Smooth muscle cell of the brain vasculature (primary cell): Measurements from ENCODE around the gene SIRT1.
A peak's percentile ranks its signal among the peaks of the same experiment; 100 is the strongest.
"Not testable (repeated sequence)": the region's sequence is repeated elsewhere in the genome, so short reads cannot be mapped to it uniquely, and the experiment has no call there.

Experiments
- DNase-seq: peaks from one replicate; pipeline ENCODE4 v3.0.0-alpha.2; 2012; ENCODE audit warnings: low read depth, low spot score

SIRT1 gene

GRCh38 chr10:67884313-67884841, at the start of gene SIRT1:
Gene SIRT1 (plus strand): TSS chr10:67884656. CDS start chr10:67884722, 66 bp downstream.
- peak; percentile 87 for DNase-seq

- DNase-seq: not testable (repeated sequence)
These were observed 48.7 kb upstream of the SIRT1 start for GRCh38 chr10:67835541-67836394.

DNA sequence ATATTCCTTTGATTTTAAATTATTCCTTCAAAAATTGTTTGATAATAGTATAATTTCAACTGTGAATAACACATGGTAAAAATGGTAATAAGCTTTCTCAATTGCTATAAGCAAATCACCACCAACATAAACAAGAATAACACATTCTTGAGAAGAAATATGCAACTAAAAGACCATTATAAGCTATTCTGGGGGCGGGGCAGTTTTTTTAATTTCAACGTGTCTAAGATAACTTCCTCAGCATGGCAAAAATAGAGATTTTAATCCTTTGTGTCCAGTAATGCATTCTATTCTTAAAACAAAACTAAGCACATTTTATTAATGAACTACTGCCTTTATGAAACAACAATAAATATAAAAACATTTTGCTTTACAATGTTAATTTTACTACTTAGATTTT, 48.0 kb upstream of the SIRT1 start:
- no peak for DNase-seq

GRCh38 chr10:67836972-67837371, 47.5 kb upstream of the SIRT1 start:
- no peak for DNase-seq

DNA sequence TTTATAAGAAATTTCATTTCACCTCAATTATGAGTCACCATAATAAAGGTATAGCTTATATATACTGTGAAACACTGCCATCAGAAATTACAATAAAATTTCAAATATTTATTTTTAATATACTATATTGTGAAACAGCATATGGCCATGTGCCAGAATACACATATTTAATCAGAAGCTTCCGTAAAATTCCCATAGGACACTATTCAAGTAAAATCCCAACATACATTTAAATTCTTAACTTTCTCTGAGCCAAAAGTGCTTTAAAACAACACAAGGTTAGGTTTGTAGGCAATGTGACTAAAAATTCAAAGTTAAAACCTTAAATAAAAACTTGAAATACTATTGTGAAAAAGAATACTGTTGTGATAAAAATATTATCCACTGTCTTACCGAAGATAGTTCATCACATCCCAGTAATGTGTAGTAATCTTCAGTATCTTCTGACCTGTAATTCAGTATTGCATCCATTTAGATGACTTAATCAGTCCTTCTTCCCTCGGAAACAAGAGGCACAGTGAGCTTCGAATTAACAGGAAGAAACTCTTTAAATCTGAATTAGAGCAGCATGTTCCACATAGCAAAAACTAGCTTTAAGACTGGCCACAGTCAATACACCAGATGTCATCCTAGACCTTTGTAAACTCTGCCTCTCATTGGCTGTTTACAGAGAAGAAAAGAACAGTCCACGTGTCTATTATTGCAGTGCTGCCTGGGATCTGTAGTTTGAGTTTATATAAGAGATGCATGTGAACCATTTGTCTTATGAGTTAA, 46.7 kb upstream of the SIRT1 start, which contains the start of gene DNAJC12:
DNAJC12 (minus strand) TSS at position 648 of the 774 bp plus-strand sequence; CDS start at position 471, 177 bp downstream.
- DNase-seq: peak; percentile 36

- DNase-seq: not testable (repeated sequence)
These were observed 44.9 kb upstream of the SIRT1 start for GRCh38 chr10:67839511-67839910.

DNA sequence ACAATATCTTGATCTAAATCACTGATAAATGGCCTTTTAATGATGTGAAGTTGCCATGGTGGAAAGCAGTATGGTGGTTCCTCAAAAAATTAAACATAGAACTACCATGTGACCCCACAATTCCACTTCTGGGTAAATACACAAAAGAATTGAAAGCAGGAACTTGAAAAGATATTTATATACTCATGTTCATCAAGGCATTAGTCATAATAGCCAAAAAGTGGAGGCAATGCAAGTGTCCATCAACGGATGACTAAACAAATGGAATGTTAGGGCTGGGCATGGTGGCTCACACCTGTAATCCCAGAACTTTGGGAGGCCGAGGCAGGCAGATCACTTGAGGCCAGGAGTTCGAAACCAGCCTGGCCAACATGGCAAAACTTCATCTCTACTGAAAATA, 44.5 kb upstream of the SIRT1 start:
- DNase-seq: no peak

DNA sequence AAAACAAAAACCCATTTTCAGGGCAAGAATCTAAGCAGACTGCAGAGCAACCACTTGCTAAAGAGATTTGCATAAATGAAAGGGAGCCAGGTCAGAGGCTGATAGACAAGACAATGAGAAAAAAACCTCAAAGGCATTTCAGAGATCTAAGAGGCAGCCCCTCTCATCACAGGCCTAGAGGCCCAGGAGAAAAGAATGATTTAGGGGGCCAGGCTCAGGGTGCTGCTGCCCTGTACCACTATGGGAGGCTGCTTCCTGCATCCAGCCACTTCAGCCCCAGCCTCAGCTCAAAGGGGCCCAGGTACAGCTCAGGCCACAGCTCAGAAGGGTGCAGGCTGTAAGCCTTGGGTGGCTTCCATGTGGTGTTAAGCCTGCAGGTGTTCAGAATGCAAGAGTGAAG, 42.7 kb upstream of the SIRT1 start:
- no peak for DNase-seq

DNA sequence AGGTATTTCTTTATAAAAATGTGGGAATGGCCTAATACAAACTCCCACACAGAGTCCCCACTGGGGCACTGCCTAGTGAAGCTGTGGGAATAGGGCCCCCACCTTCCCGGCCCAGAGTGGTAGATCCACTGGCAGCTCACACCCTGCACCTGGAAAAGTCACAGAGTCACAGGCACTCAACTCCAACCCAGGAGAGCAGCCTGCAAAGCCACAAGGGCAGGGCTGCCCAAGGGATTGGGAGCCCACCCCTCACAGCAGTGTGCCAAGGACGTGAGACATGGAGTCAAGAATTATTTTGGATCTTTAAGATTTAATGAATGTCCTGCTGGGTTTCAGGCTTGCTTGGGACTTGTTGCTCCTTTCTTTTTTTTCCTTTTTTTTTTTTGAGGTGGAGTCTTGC, 41.2 kb upstream of the SIRT1 start:
- DNase-seq: no peak

GRCh38 chr10:67849331-67850011, 35.0 kb upstream of the SIRT1 start:
- peak; percentile 89 for DNase-seq

- DNase-seq: no peak
These were observed 33.3 kb upstream of the SIRT1 start for GRCh38 chr10:67851186-67851585.

DNA sequence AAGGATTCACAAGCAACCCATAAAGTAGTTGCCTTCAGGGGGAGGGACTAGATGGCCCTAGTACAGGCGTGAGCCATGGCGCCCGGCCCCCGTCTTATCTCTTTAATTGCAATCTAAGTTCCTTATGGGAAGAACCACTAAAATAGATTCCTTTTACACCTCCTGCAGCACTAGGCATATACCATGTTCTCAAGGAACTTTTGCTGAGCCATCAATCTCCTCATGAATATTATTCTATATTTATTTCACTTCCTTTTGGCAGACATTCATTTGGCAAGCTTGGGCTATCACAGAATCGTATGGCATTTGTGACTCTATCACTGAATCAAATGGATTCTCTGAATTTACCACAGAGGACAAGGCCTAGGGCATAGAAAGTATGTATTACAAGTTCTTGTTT, 31.7 kb upstream of the SIRT1 start:
- DNase-seq: no peak

- no peak for DNase-seq
These were observed 30.9 kb upstream of the SIRT1 start for GRCh38 chr10:67853512-67853911.

GRCh38 chr10:67858971-67859370, 25.5 kb upstream of the SIRT1 start:
- DNase-seq: no peak

GRCh38 chr10:67861750-67862432, 22.6 kb upstream of the SIRT1 start:
- DNase-seq: no peak

- no peak for DNase-seq
These were observed 21.4 kb upstream of the SIRT1 start for GRCh38 chr10:67863094-67863493.

- no peak for DNase-seq
These were observed 19.7 kb upstream of the SIRT1 start for GRCh38 chr10:67864607-67865371.

DNA sequence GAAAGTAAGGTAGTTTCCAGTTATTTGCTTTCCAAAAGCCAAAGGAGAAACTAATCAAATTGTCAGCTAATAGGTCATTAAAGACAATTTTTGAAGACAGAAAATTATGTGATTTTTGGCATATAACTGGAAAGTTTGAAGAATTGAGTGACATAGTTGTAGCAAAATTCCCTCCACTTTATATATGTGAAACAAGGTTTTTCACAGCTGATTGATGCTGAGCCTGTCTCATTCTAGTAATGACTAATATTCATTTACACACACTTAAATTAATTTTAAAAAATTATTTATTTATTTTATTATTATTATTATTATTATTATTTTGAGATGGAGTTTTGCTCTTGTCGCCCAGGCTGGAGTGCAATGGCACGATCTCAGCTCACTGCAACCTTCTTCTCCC, 16.3 kb upstream of the SIRT1 start:
- DNase-seq: no peak

DNA sequence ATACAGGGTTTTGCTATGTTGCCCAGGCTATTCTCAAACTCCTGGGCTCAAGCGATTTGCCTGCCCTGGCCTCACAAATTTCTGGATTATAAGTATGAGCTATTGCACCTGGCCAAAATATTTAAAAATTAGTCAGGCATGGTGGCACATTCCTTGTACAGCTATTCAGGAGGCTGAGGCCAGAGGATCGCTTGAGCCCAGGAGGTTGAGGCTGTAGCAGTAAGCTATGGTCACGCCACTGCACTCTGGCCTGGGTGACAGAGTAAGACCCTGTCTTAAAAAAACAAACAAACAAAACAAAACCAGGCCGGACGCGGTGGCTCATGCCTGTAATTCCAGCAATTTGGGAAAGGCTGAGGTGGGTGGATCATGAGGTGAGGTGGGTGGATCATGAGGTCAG, 14.5 kb upstream of the SIRT1 start:
- DNase-seq: no peak
